Left lung (tissue), 8 donors: ENCODE measurements around the gene NFKBIZ. TPM values are rescaled to one million over a fixed set of nuclear protein-coding genes. Genes with fewer than 3 reads are reported as not detected.

Experiments used
- polyA plus RNA-seq, 6 donors: library from polyadenylated mRNA; unstranded; fragments of 120-200 nt; gene quantifications; one replicate each; pipeline ENCODE4 v1.2.1, GENCODE V29; 2013; ENCODE audit not compliant: insufficient read length in 6 of 6
- total RNA-seq, 2 donors: library from RNA; stranded (reverse); fragmentation: NEBNext Ultra II Directional; extraction: Animal tissue kit (Norgen Biotek cat#: 25700); gene quantifications; one replicate each; pipeline ENCODE4 v1.2.1, GENCODE V29; 2021
- donor health status: DM: no; HTN: yes; CAD: no.
- donor health status: DM: no; HTN: no; CAD: no.

The NFKBIZ gene
- total and polyA plus RNA-seq, 8 donors: 19.2 to 125 (median 42.6) TPM

Other genes with a start within 250 kb of the NFKBIZ start
- gene ZBTB11, start 172.4 kb upstream of the NFKBIZ start, total RNA-seq: 10 to 100 TPM; 16.6 to 18.1 TPM
- gene ZBTB11, start 172.4 kb upstream of the NFKBIZ start, polyA plus RNA-seq: 10 to 100 TPM; 25.5 to 27.7 (median 26.0) TPM
- 100 to 1,000 TPM; 811 to 860 TPM for gene RPL24, start 162.8 kb upstream of the NFKBIZ start, total RNA-seq
- 1,000 to 10,000 TPM; 1,773 to 2,052 (median 1,935) TPM for gene RPL24, start 162.8 kb upstream of the NFKBIZ start, polyA plus RNA-seq
- 10 to 100 TPM in 1 of 2 donors, 1 to 10 TPM in 1; 8.5 to 11.2 TPM for gene CEP97, start 124.9 kb upstream of the NFKBIZ start, total RNA-seq
- gene CEP97, start 124.9 kb upstream of the NFKBIZ start, polyA plus RNA-seq: 10 to 100 TPM; 17.7 to 23.7 (median 20.0) TPM
- gene NXPE3, start 70.3 kb upstream of the NFKBIZ start, total RNA-seq: 10 to 100 TPM; 15.9 to 17.0 TPM
- 10 to 100 TPM; 10.0 to 16.0 (median 11.7) TPM for gene NXPE3, start 70.3 kb upstream of the NFKBIZ start, polyA plus RNA-seq